Ascending aorta (tissue), 2 donors: ENCODE data around the gene DDT. TPM values are rescaled to one million over a fixed set of nuclear protein-coding genes. Genes with fewer than 3 reads are reported as not detected.
"Not testable (repeated sequence)": the region's sequence is repeated elsewhere in the genome, so short reads cannot be mapped to it uniquely, and the experiment has no call there.

Source experiments
- DNase-seq, 2 donors: peaks; one replicate each; pipeline ENCODE4 v3.0.0-alpha.2; 2019; ENCODE audit warnings: low spot score in 2 of 2
- H3K27ac ChIP-seq, 2 donors: fragments of 200-600 bp; sonication (generic); one replicate each; pipeline ENCODE4 v1.5.1; 2016 to 2017; ENCODE audit warnings: mild to moderate bottlenecking in 1 of 2
- H3K27me3 ChIP-seq: fragments of 200-600 bp; sonication (generic); one replicate; pipeline ENCODE4 v1.5.1; 2017
- H3K36me3 ChIP-seq, 2 donors: fragments of 200-600 bp; sonication (generic); one replicate each; pipeline ENCODE4 v1.5.1; 2016
- H3K4me1 ChIP-seq, 2 donors: fragments of 200-600 bp; sonication (generic); one replicate each; pipeline ENCODE4 v1.5.1; 2016 to 2017; ENCODE audit warnings: mild to moderate bottlenecking in 1 of 2
- H3K4me3 ChIP-seq, 2 donors: fragments of 200-600 bp; sonication (generic); one replicate each; pipeline ENCODE4 v1.5.1; 2016 to 2017; ENCODE audit warnings: mild to moderate bottlenecking in 1 of 2
- H3K9me3 ChIP-seq, 2 donors: fragments of 200-600 bp; sonication (generic); one replicate each; pipeline ENCODE4 v1.5.1; 2016
- CTCF ChIP-seq, 3 experiments: fragments of 200-600 bp in 2 of 3; fragments of 450-650 bp in 1 of 3; sonication (generic) in 2 of 3; IDR thresholded peaks; one replicate each; pipeline ENCODE4 v1.5.1; 2016 to 2019; ENCODE audit warnings: antibody characterized with exemption in 3 of 3, mild to moderate bottlenecking in 1 of 3, moderate library complexity in 1 of 3
- intact Hi-C: fragments of 100-400 bp; cut with DNase I; formaldehyde crosslinking; loops from one replicate; pipeline ENCODE4 v1.15.1; 2023
- total RNA-seq: library from RNA; depleted of rRNA; stranded (reverse); fragments of >200 nt; gene quantifications from one replicate; pipeline ENCODE4 v1.1.0, GENCODE V29; 2016

The DDT gene
- total RNA-seq: 275 TPM

GRCh38 chr22:23974345-23974744 lies at the start of gene DDT:
Gene DDT (minus strand): TSS chr22:23974441. CDS start chr22:23974414, 27 bp downstream.
- intact Hi-C loops: loop anchor here (5.0 kb wide), 1 partner anchor 47 kb away; no protein-coding TSS in a partner anchor
- not testable (repeated sequence) for H3K4me3 ChIP-seq, H3K27ac ChIP-seq

GRCh38 chr22:24023204-24023789 lies 49.1 kb upstream of the DDT start:
- Histone ChIP-seq H3K27me3 (no peaks in the 10 kb centered on the region), H3K9me3 (peaks cover 0 to 8% of the 10 kb centered on the region in 2 donors), H3K27ac (no peak overlapping the region), H3K4me1 (no peaks in the 10 kb centered on the region), H3K36me3 (peaks cover 0 to 3% of the 10 kb centered on the region in 2 donors), H3K4me3 (no peak overlapping the region)
- intact Hi-C loops: no loop called here
- DNase-seq: no peak
- no peak for TF ChIP-seq CTCF (IDR thresholded peaks at IDR 0.05)

More at GRCh38 chr22:23974345-23974744, at the start of gene DDT:
- not testable (repeated sequence) for H3K27me3 ChIP-seq, H3K4me1 ChIP-seq, DNase-seq, H3K9me3 ChIP-seq
- H3K36me3 ChIP-seq: peaks cover 13 to 24% of the 10 kb centered on the region in 2 donors

- H3K27ac ChIP-seq: no peak overlapping the region
- H3K27me3 ChIP-seq: no peaks in the 10 kb centered on the region
- DNase-seq: no peak
- no peaks in the 10 kb centered on the region for H3K4me1 ChIP-seq
- intact Hi-C loops: no loop called here
- no peak for TF ChIP-seq CTCF (IDR thresholded peaks at IDR 0.05)
- H3K36me3 ChIP-seq: peaks cover 0 to 3% of the 10 kb centered on the region in 2 donors
- peaks cover 0 to 8% of the 10 kb centered on the region in 2 donors for H3K9me3 ChIP-seq
- no peak overlapping the region for H3K4me3 ChIP-seq
These were observed 47.1 kb upstream of the DDT start for GRCh38 chr22:24021304-24021703.

GRCh38 chr22:24016156-24016555 lies 41.9 kb upstream of the DDT start:
- Histone ChIP-seq H3K4me1 (peaks cover 2 to 4% of the 10 kb centered on the region in 2 donors), H3K9me3 (no peaks in the 10 kb centered on the region), H3K27me3 (no peaks in the 10 kb centered on the region), H3K36me3 (no peaks in the 10 kb centered on the region), H3K4me3 (no peak overlapping the region), H3K27ac (no peak overlapping the region)
- intact Hi-C loops: loop anchor here (10.0 kb wide), 1 partner anchor 159 kb away; no protein-coding TSS in a partner anchor
- DNase-seq: no peak
- TF ChIP-seq CTCF (IDR thresholded peaks at IDR 0.05): no peak

- Histone ChIP-seq H3K4me1 (peaks cover 4 to 5% of the 10 kb centered on the region in 2 donors), H3K9me3 (no peaks in the 10 kb centered on the region), H3K27ac (peak overlapping the region; percentile 62 to 69), H3K27me3 (no peaks in the 10 kb centered on the region), H3K36me3 (no peaks in the 10 kb centered on the region), H3K4me3 (peak overlapping the region; percentile 89 to 97)
- no peak for TF ChIP-seq CTCF (IDR thresholded peaks at IDR 0.05)
- no peak for DNase-seq
- intact Hi-C loops: loop anchor here (10.0 kb wide), 1 partner anchor 163 kb away; no protein-coding TSS in a partner anchor
These were observed 37.5 kb upstream of the DDT start for GRCh38 chr22:24011735-24012068.

GRCh38 chr22:24010018-24010391 lies 35.8 kb upstream of the DDT start:
- Histone ChIP-seq H3K4me3 (no peak overlapping the region), H3K27me3 (no peaks in the 10 kb centered on the region), H3K4me1 (peaks cover 4 to 10% of the 10 kb centered on the region in 2 donors), H3K36me3 (no peaks in the 10 kb centered on the region), H3K27ac (no peak overlapping the region), H3K9me3 (no peaks in the 10 kb centered on the region)
- no peak for DNase-seq
- intact Hi-C loops: loop anchor here (10.0 kb wide), 1 partner anchor 165 kb away; no protein-coding TSS in a partner anchor
- no peak for TF ChIP-seq CTCF (IDR thresholded peaks at IDR 0.05)
